Parathyroid adenoma (tissue), 2 donors: ENCODE data around the gene MEIOSIN.

Source experiments
- H2AFZ ChIP-seq: fragments of 300-600 bp; sonication (generic); one replicate; pipeline ENCODE4 v1.7.0; 2017; ENCODE audit warnings: antibody characterized with exemption, mild to moderate bottlenecking
- H3K27ac ChIP-seq: fragments of 300-600 bp; sonication (generic); one replicate; pipeline ENCODE4 v1.7.0; 2017
- H3K27me3 ChIP-seq: fragments of 300-600 bp; sonication (generic); one replicate; pipeline ENCODE4 v1.7.0; 2017; ENCODE audit warnings: low read length; ENCODE audit not compliant: control insufficient read depth, insufficient read depth
- H3K36me3 ChIP-seq: fragments of 300-600 bp; sonication (generic); one replicate; pipeline ENCODE4 v1.7.0; 2017; ENCODE audit warnings: low read length; ENCODE audit not compliant: control insufficient read depth, insufficient read depth
- H3K4me1 ChIP-seq: fragments of 300-600 bp; sonication (generic); one replicate; pipeline ENCODE4 v1.7.0; 2017; ENCODE audit warnings: control low read depth
- H3K4me2 ChIP-seq: fragments of 300-600 bp; sonication (generic); one replicate; pipeline ENCODE4 v1.7.0; 2017; ENCODE audit warnings: low read length
- H3K4me3 ChIP-seq: fragments of 300-600 bp; sonication (generic); one replicate; pipeline ENCODE4 v1.7.0; 2017; ENCODE audit warnings: low read depth, low read length
- H3K79me2 ChIP-seq: fragments of 300-600 bp; sonication (generic); one replicate; pipeline ENCODE4 v1.7.0; 2017; ENCODE audit warnings: control low read depth
- H3K9ac ChIP-seq: fragments of 300-600 bp; sonication (generic); one replicate; pipeline ENCODE4 v1.7.0; 2017; ENCODE audit warnings: mild to moderate bottlenecking
- H3K9me3 ChIP-seq: fragments of 300-600 bp; sonication (generic); one replicate; pipeline ENCODE4 v1.7.0; 2017; ENCODE audit warnings: low read length; ENCODE audit not compliant: control insufficient read depth
- CTCF ChIP-seq: fragments of 300-600 bp; sonication (generic); IDR thresholded peaks from one replicate; pipeline ENCODE4 v1.7.0; 2017; ENCODE audit warnings: antibody characterized with exemption, mild to moderate bottlenecking
- donor health status: primary hyperparathyroidism.

MEIOSIN gene

GRCh38 chr19:45804140-45804958, 71.1 kb downstream of the MEIOSIN start:
- no peaks in the 10 kb centered on the region for H3K36me3 ChIP-seq
- H3K27ac ChIP-seq = no peak overlapping the region
- H3K79me2 ChIP-seq = no peaks in the 10 kb centered on the region
- H3K9ac ChIP-seq = no peak overlapping the region
- no peaks in the 10 kb centered on the region for H3K9me3 ChIP-seq
- no peaks in the 10 kb centered on the region for H3K4me1 ChIP-seq
- H3K27me3 ChIP-seq = no peaks in the 10 kb centered on the region
- no peak for TF ChIP-seq CTCF
- H3K4me2 ChIP-seq = no peak overlapping the region
- no peak overlapping the region for H3K4me3 ChIP-seq
- H2AFZ ChIP-seq = no peak overlapping the region

DNA sequence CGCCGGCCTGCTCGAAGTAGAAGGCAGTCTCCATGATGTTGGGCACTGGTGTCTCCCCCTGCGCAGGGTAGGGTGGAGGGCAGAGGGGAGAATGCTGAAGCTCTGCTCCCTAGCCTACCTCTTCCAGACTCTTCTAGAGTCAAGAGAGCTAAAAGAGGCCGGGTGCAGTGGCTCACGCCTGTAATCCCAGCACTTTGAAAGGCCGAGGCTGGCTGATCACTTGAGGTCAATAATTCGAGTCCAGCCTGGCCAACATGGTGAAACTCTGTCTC, 71.7 kb downstream of the MEIOSIN start:
- Histone ChIP-seq H3K4me2 (no peak overlapping the region), H3K4me1 (no peaks in the 10 kb centered on the region), H3K27ac (no peak overlapping the region), H3K9ac (no peak overlapping the region), H2AFZ (no peak overlapping the region), H3K4me3 (no peak overlapping the region), H3K36me3 (no peaks in the 10 kb centered on the region), H3K9me3 (no peaks in the 10 kb centered on the region), H3K27me3 (no peaks in the 10 kb centered on the region), H3K79me2 (no peaks in the 10 kb centered on the region)
- TF ChIP-seq CTCF = no peak

DNA sequence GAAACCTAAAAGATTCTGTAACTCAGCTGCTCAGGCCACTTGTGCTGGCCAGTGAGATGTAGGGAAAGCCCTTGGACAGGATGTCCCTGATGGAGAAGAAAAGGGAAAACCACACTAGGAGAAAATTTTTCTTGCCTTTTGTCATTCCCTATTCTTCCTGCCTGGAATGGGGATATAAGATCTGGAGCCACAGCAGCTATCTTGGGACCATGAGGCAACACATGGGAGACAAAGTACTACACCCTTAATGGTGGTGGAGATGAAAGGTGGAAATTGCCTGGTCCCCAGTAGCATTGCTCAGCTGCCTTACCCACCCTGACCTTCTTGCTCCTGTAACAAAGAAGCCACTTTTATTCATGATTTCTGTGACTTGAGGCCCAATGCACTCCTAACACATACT, 72.5 kb downstream of the MEIOSIN start:
- H3K9ac ChIP-seq = no peak overlapping the region
- no peak overlapping the region for H3K27ac ChIP-seq
- no peaks in the 10 kb centered on the region for H3K27me3 ChIP-seq
- no peak overlapping the region for H3K4me3 ChIP-seq
- H3K79me2 ChIP-seq = no peaks in the 10 kb centered on the region
- H3K36me3 ChIP-seq = no peaks in the 10 kb centered on the region
- no peaks in the 10 kb centered on the region for H3K4me1 ChIP-seq
- TF ChIP-seq CTCF = no peak
- H3K4me2 ChIP-seq = no peak overlapping the region
- H2AFZ ChIP-seq = no peak overlapping the region
- no peaks in the 10 kb centered on the region for H3K9me3 ChIP-seq

DNA sequence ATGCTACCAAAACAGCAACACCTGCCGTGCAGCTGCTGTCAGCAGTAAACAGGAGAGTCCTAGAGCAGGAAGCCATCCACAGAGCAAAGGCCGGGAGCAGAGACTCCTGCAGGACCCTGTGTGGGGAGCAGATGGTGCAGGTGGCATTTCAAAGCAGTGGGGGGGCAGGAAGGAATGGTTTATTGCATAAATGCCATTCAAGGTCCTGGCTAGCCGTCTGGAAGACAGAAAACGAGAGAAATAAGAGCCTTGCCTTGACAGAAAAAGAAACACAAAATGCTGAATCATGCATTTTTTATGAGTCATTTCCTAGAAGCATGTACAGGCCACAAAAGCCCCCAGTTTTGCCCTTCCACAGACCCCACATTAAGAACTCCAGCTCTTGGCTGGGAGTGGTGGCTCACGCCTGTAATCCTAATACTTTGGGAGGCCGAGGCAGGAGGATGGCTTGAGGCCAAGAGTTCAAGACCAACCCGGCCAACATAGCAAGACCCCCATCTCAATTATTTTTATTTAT, 76.5 kb downstream of the MEIOSIN start:
- H3K27me3 ChIP-seq = no peaks in the 10 kb centered on the region
- H3K79me2 ChIP-seq = no peaks in the 10 kb centered on the region
- no peak for TF ChIP-seq CTCF
- no peaks in the 10 kb centered on the region for H3K36me3 ChIP-seq
- no peak overlapping the region for H3K27ac ChIP-seq
- H2AFZ ChIP-seq = peak overlapping the region; percentile 4
- H3K9me3 ChIP-seq = no peaks in the 10 kb centered on the region
- H3K4me3 ChIP-seq = no peak overlapping the region
- peak overlapping the region; percentile 51 for H3K4me2 ChIP-seq
- no peaks in the 10 kb centered on the region for H3K4me1 ChIP-seq
- H3K9ac ChIP-seq = no peak overlapping the region

GRCh38 chr19:45812297-45812696, 79.1 kb downstream of the MEIOSIN start:
- no peak for TF ChIP-seq CTCF
- no peak overlapping the region for H3K4me2 ChIP-seq
- no peaks in the 10 kb centered on the region for H3K27me3 ChIP-seq
- no peaks in the 10 kb centered on the region for H3K4me1 ChIP-seq
- H2AFZ ChIP-seq = no peak overlapping the region
- no peak overlapping the region for H3K4me3 ChIP-seq
- H3K36me3 ChIP-seq = no peaks in the 10 kb centered on the region
- H3K27ac ChIP-seq = no peak overlapping the region
- H3K9me3 ChIP-seq = no peaks in the 10 kb centered on the region
- no peaks in the 10 kb centered on the region for H3K79me2 ChIP-seq
- no peak overlapping the region for H3K9ac ChIP-seq
